BE2C (cell line): Measurements from ENCODE around the gene FDXR.
"Not testable (repeated sequence)": the region's sequence is repeated elsewhere in the genome, so short reads cannot be mapped to it uniquely, and the experiment has no call there.

ENCODE experiments used
- DNase-seq: peaks from one replicate; pipeline ENCODE4 v3.0.0-alpha.2; 2020
- H3K27me3 ChIP-seq: fragments of 250-450 bp; sonication (Bioruptor Pico); 2 replicates; pipeline ENCODE4 v1.5.1; 2020; ENCODE audit warnings: mild to moderate bottlenecking
- H3K36me3 ChIP-seq: fragments of 250-450 bp; sonication (Bioruptor Pico); 2 replicates; pipeline ENCODE4 v1.5.1; 2020; ENCODE audit warnings: mild to moderate bottlenecking
- H3K4me1 ChIP-seq: fragments of 250-450 bp; sonication (Bioruptor Pico); 2 replicates; pipeline ENCODE4 v1.5.1; 2020
- H3K4me3 ChIP-seq: 2 replicates; pipeline ENCODE4 v1.5.1; 2011; ENCODE audit warnings: low read depth, low read length
- H3K9me3 ChIP-seq: fragments of 250-450 bp; sonication (Bioruptor Pico); 2 replicates; pipeline ENCODE4 v1.5.1; 2020
- CTCF ChIP-seq: IDR thresholded peaks from 2 replicates; pipeline ENCODE4 v1.5.1; 2012; ENCODE audit warnings: mild to moderate bottlenecking, low read depth, low read length

Gene FDXR

GRCh38 chr17:74874615-74875037, 1.8 kb upstream of the FDXR start:
- no peak overlapping the region for H3K4me3 ChIP-seq
- peaks cover 4% of the 10 kb centered on the region for H3K4me1 ChIP-seq
- no peaks in the 10 kb centered on the region for H3K27me3 ChIP-seq

GRCh38 chr17:74873874-74874614, 1.2 kb upstream of the FDXR start:
- no peaks in the 10 kb centered on the region for H3K27me3 ChIP-seq
- H3K9me3 ChIP-seq = no peaks in the 10 kb centered on the region
- DNase-seq = no peak
- peaks cover 4% of the 10 kb centered on the region for H3K4me1 ChIP-seq
- H3K4me3 ChIP-seq = peak overlapping the region; percentile 74
- H3K36me3 ChIP-seq = no peaks in the 10 kb centered on the region
- no peak for TF ChIP-seq CTCF

More at GRCh38 chr17:74874615-74875037, 1.8 kb upstream of the FDXR start:
- no peak for DNase-seq
- TF ChIP-seq CTCF = no peak
- Histone ChIP-seq H3K36me3 (no peaks in the 10 kb centered on the region), H3K9me3 (no peaks in the 10 kb centered on the region)

DNA sequence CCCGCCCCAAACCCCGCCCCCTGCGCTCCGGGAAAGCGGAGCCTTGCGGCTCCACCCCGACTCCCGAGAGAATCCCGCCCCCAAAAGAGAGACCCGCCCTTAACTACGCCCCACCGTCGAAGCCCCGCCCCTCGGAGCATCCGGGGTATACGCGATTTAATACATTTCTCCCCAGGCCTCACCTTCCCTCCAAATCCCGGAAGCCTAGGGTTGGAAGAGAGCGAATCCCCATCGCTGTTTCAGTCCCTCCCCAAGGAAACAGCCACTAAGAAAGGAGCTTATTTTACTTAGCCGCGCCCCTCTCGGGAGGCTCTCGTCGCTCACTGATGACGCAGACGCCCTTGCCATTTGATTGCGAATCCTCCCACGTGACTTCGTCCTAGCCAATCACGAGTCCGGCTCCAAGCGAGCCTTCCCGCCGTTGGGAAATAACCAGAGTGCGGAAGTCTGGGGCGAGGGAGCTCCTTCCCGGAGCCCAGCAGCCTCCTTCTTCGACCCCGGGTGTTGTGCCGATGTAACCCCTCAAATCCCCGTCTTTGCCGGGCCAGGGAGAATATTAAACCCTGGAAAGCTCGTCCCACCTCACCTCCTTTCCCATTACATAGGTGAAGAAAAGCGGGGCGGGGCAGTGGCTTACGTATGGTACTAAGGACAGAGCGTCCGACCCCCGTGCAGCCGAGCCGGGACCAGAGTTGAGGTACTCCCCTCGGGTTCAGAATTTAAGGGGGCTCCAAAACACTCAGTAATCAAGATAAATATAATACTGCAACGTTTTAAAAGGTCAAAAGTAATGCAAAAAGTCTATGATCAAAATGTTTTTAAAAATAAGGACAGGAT, 461 bp upstream of the FDXR start:
- Histone ChIP-seq H3K4me3 (peak overlapping the region; percentile 75), H3K4me1 (peaks cover 4% of the 10 kb centered on the region), H3K27me3 (no peaks in the 10 kb centered on the region), H3K36me3 (no peaks in the 10 kb centered on the region), H3K9me3 (no peaks in the 10 kb centered on the region)
- DNase-seq = peak; percentile 99
- TF ChIP-seq CTCF = no peak

DNA sequence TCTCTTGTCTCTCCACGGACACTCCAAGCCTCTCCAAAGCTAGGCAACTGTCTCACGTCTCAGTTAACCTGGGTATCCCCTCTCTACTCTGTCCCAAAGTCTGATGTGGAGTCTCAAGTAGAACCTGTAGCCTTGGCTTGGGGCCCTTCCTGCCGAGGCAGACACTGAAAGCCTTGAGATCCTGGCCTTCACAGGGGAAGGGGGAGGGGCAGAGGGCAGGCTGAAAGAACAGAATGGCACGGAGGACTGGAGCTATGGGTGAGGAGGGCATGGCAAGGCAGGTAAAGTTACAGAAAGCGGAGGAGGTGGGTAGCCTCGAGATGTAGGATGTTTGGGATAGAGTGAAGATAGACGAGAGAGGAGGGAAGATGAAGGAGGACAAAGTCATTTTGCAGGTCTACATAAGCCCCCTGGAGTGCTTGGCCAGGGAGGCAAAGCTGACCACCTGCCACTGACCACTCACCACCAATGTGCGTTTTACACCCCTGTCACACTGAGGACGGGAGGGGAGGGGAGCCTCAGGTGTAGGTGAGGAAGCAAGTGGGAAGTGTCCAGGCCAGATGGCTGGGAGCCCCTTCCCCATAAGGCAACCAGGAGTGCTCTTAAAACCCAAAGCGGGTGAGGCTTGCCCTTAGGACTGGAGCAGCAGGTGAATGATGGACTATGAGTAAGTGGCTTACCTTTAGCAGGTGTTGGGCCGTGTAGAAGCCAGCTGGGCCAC, 1.3 kb downstream of the FDXR start:
- no peak for DNase-seq
- TF ChIP-seq CTCF = no peak
- Histone ChIP-seq H3K36me3 (no peaks in the 10 kb centered on the region), H3K4me1 (peaks cover 4% of the 10 kb centered on the region), H3K4me3 (no peak overlapping the region), H3K9me3 (no peaks in the 10 kb centered on the region), H3K27me3 (no peaks in the 10 kb centered on the region)

DNA sequence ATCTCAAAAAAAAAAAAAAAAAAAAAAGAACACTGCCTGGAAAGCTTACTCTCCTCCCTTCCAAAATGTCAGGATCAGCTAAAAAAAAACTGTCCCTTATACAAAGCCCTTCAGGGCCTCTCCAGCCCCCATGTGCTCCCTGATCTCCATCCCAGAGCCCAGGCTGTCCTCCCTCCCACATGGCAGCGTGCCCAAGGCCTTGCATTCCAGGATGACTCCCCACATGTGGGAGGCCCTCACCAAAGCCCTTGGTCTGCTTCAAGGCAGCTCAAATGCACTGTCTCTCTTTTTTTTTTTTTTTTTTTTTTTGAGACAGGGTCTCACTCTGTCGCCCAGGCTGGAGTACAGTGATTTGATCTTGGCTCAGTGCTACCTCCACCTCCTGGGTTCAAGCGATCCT, 2.3 kb downstream of the FDXR start:
- no peaks in the 10 kb centered on the region for H3K36me3 ChIP-seq
- H3K9me3 ChIP-seq = no peaks in the 10 kb centered on the region
- TF ChIP-seq CTCF = no peak
- H3K4me1 ChIP-seq = peaks cover 4% of the 10 kb centered on the region
- no peak for DNase-seq
- no peak overlapping the region for H3K4me3 ChIP-seq
- no peaks in the 10 kb centered on the region for H3K27me3 ChIP-seq

DNA sequence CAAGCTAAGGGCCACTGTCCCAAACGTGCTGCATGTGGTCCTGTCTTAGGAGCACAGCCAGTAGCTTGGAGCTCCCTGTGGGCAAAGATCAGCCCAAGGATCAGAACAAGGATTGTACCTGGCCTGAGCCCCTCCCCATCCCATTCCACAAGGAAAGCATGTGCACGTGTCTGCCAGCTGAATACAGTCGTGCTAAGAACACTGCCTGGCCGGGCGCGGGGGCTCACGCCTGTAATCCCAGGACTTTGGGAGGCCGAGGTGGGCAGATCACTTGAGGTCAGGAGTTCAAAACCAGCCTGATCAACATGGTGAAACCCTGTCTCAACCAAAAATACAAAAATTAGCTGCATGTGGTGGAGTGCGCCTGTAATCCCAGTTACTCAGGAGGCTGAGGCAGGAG, 2.8 kb downstream of the FDXR start:
- not testable (repeated sequence) for DNase-seq, H3K9me3 ChIP-seq, H3K27me3 ChIP-seq, H3K4me3 ChIP-seq, H3K4me1 ChIP-seq, H3K36me3 ChIP-seq
